GM23338 (cell line): ENCODE results near the gene MERTK.

ENCODE experiments used
- CREB1 ChIP-seq: fragments of 250-450 bp; sonication (Bioruptor Pico); IDR thresholded peaks from 2 replicates; pipeline ENCODE4 v1.5.0; 2020; ENCODE audit warnings: low read depth, mild to moderate bottlenecking, moderate library complexity
- EZH2 ChIP-seq: fragments of 200-600 bp; sonication (generic); IDR thresholded peaks from one replicate; pipeline ENCODE4 v1.8.0; 2017; ENCODE audit warnings: antibody characterized with exemption, mild to moderate bottlenecking, low read depth; ENCODE audit not compliant: unreplicated experiment
- EZH2phosphoT487 ChIP-seq: fragments of 200-600 bp; sonication (generic); IDR thresholded peaks from one replicate; pipeline ENCODE4 v1.8.1; 2018; ENCODE audit warnings: antibody characterized with exemption; ENCODE audit not compliant: unreplicated experiment
- JUNB ChIP-seq: IDR thresholded peaks from one replicate; pipeline ENCODE4 v1.6.1; 2016; ENCODE audit warnings: antibody characterized with exemption; ENCODE audit not compliant: unreplicated experiment
- NANOG ChIP-seq: IDR thresholded peaks from 2 replicates; pipeline ENCODE4 v1.6.1; 2016; ENCODE audit warnings: antibody characterized with exemption, borderline replicate concordance
- POLR2AphosphoS5 ChIP-seq: IDR thresholded peaks from 2 replicates; pipeline ENCODE4 v1.6.1; 2016; ENCODE audit warnings: antibody characterized with exemption, low read depth
- STAT1 ChIP-seq: IDR thresholded peaks from one replicate; pipeline ENCODE4 v1.6.1; 2016; ENCODE audit warnings: antibody characterized with exemption; ENCODE audit not compliant: unreplicated experiment
- ZNF114 ChIP-seq: fragments of 250-450 bp; sonication (Bioruptor Pico); IDR thresholded peaks from 2 replicates; pipeline ENCODE4 v1.5.0; 2020; ENCODE audit warnings: mild to moderate bottlenecking, moderate library complexity
- ZNF331 ChIP-seq: fragments of 250-450 bp; sonication (Bioruptor Pico); IDR thresholded peaks from 2 replicates; pipeline ENCODE4 v1.5.0; 2020; ENCODE audit warnings: low read depth, mild to moderate bottlenecking, moderate library complexity
- TF ChIP-seq, protein P1 (sequence below), 2 experiments: fragments of 200-600 bp in 1 of 2; sonication (generic) in 1 of 2; conservative IDR thresholded peaks; 2 replicates each; pipeline versions ENCODE4 v1.5.1 to v1.6.1; 2016 to 2017; ENCODE audit warnings: antibody characterized with exemption in 2 of 2, low read depth in 2 of 2, mild to moderate bottlenecking in 2 of 2, moderate library complexity in 1 of 2
- TF ChIP-seq, protein P2 (sequence below): IDR thresholded peaks from 2 replicates; pipeline ENCODE4 v1.6.1; 2016; ENCODE audit warnings: antibody characterized with exemption
- TF ChIP-seq, protein P3 (sequence below): IDR thresholded peaks from one replicate; pipeline ENCODE4 v1.6.1; 2018; ENCODE audit warnings: antibody characterized with exemption; ENCODE audit not compliant: unreplicated experiment
- TF ChIP-seq, protein P4 (sequence below): fragments of 250-450 bp; sonication (Bioruptor Pico); IDR thresholded peaks from 2 replicates; pipeline ENCODE4 v1.5.0; 2020; ENCODE audit warnings: mild to moderate bottlenecking, moderate library complexity

DNA sequence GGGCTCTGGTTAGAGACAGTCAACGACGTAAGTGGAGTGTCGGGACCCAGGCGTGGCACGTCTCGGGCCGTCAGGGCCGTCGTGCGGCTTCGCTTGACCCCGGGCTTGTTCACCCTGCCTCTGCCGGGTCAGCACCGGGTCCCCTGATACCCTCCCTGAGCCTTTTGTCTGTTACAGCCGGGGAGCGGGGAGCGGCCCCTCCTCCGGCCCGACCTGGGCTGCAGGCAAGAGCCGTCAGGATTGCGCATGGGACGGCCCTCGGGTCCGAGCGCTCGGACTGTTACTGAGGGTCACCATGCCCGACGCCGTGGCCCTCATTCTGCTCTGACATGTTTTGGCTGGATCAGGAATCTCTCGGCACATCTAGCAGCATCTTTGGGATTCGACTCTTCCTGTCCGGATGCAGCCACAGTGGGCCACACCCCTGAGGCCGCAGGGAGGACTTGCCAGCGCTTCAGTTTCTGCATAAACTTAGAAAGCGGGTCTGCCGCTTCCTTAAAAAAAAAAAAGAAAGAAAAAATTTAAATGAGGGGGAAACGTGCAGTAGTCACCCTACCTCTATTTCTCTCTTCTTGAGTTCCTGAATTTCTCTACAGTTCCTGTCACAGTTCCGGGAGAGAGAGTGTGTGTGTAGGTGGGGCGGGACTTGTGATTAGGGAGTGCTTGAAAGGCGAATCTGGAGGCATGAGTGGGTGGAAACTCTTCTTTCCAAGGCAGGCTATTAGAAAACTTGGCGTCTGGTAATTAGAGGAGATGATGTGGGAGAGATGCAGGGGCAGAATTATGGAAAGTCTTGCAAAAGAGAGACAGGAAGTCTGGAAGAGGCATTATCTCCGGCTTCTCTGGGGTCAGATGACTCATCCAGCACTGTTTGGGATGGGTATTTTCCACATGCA is 157.6 kb downstream of the MERTK start:
- TF ChIP-seq, protein P1, sequence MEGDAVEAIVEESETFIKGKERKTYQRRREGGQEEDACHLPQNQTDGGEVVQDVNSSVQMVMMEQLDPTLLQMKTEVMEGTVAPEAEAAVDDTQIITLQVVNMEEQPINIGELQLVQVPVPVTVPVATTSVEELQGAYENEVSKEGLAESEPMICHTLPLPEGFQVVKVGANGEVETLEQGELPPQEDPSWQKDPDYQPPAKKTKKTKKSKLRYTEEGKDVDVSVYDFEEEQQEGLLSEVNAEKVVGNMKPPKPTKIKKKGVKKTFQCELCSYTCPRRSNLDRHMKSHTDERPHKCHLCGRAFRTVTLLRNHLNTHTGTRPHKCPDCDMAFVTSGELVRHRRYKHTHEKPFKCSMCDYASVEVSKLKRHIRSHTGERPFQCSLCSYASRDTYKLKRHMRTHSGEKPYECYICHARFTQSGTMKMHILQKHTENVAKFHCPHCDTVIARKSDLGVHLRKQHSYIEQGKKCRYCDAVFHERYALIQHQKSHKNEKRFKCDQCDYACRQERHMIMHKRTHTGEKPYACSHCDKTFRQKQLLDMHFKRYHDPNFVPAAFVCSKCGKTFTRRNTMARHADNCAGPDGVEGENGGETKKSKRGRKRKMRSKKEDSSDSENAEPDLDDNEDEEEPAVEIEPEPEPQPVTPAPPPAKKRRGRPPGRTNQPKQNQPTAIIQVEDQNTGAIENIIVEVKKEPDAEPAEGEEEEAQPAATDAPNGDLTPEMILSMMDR (conservative IDR thresholded peaks at IDR 0.05; ENCODE audit: low read depth in 2 of 2): no peak
- no peak for TF ChIP-seq EZH2
- TF ChIP-seq EZH2phosphoT487: no peak
- TF ChIP-seq POLR2AphosphoS5: no peak
- TF ChIP-seq, protein P2, sequence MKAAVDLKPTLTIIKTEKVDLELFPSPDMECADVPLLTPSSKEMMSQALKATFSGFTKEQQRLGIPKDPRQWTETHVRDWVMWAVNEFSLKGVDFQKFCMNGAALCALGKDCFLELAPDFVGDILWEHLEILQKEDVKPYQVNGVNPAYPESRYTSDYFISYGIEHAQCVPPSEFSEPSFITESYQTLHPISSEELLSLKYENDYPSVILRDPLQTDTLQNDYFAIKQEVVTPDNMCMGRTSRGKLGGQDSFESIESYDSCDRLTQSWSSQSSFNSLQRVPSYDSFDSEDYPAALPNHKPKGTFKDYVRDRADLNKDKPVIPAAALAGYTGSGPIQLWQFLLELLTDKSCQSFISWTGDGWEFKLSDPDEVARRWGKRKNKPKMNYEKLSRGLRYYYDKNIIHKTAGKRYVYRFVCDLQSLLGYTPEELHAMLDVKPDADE: no peak
- TF ChIP-seq STAT1: no peak
- no peak for TF ChIP-seq ZNF331 (CRISPR knock-in tag)
- TF ChIP-seq, protein P3, sequence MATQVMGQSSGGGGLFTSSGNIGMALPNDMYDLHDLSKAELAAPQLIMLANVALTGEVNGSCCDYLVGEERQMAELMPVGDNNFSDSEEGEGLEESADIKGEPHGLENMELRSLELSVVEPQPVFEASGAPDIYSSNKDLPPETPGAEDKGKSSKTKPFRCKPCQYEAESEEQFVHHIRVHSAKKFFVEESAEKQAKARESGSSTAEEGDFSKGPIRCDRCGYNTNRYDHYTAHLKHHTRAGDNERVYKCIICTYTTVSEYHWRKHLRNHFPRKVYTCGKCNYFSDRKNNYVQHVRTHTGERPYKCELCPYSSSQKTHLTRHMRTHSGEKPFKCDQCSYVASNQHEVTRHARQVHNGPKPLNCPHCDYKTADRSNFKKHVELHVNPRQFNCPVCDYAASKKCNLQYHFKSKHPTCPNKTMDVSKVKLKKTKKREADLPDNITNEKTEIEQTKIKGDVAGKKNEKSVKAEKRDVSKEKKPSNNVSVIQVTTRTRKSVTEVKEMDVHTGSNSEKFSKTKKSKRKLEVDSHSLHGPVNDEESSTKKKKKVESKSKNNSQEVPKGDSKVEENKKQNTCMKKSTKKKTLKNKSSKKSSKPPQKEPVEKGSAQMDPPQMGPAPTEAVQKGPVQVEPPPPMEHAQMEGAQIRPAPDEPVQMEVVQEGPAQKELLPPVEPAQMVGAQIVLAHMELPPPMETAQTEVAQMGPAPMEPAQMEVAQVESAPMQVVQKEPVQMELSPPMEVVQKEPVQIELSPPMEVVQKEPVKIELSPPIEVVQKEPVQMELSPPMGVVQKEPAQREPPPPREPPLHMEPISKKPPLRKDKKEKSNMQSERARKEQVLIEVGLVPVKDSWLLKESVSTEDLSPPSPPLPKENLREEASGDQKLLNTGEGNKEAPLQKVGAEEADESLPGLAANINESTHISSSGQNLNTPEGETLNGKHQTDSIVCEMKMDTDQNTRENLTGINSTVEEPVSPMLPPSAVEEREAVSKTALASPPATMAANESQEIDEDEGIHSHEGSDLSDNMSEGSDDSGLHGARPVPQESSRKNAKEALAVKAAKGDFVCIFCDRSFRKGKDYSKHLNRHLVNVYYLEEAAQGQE: no peak
- no peak for TF ChIP-seq CREB1
- TF ChIP-seq NANOG: no peak
- no peak for TF ChIP-seq JUNB
- no peak for TF ChIP-seq ZNF114
- TF ChIP-seq, protein P4, sequence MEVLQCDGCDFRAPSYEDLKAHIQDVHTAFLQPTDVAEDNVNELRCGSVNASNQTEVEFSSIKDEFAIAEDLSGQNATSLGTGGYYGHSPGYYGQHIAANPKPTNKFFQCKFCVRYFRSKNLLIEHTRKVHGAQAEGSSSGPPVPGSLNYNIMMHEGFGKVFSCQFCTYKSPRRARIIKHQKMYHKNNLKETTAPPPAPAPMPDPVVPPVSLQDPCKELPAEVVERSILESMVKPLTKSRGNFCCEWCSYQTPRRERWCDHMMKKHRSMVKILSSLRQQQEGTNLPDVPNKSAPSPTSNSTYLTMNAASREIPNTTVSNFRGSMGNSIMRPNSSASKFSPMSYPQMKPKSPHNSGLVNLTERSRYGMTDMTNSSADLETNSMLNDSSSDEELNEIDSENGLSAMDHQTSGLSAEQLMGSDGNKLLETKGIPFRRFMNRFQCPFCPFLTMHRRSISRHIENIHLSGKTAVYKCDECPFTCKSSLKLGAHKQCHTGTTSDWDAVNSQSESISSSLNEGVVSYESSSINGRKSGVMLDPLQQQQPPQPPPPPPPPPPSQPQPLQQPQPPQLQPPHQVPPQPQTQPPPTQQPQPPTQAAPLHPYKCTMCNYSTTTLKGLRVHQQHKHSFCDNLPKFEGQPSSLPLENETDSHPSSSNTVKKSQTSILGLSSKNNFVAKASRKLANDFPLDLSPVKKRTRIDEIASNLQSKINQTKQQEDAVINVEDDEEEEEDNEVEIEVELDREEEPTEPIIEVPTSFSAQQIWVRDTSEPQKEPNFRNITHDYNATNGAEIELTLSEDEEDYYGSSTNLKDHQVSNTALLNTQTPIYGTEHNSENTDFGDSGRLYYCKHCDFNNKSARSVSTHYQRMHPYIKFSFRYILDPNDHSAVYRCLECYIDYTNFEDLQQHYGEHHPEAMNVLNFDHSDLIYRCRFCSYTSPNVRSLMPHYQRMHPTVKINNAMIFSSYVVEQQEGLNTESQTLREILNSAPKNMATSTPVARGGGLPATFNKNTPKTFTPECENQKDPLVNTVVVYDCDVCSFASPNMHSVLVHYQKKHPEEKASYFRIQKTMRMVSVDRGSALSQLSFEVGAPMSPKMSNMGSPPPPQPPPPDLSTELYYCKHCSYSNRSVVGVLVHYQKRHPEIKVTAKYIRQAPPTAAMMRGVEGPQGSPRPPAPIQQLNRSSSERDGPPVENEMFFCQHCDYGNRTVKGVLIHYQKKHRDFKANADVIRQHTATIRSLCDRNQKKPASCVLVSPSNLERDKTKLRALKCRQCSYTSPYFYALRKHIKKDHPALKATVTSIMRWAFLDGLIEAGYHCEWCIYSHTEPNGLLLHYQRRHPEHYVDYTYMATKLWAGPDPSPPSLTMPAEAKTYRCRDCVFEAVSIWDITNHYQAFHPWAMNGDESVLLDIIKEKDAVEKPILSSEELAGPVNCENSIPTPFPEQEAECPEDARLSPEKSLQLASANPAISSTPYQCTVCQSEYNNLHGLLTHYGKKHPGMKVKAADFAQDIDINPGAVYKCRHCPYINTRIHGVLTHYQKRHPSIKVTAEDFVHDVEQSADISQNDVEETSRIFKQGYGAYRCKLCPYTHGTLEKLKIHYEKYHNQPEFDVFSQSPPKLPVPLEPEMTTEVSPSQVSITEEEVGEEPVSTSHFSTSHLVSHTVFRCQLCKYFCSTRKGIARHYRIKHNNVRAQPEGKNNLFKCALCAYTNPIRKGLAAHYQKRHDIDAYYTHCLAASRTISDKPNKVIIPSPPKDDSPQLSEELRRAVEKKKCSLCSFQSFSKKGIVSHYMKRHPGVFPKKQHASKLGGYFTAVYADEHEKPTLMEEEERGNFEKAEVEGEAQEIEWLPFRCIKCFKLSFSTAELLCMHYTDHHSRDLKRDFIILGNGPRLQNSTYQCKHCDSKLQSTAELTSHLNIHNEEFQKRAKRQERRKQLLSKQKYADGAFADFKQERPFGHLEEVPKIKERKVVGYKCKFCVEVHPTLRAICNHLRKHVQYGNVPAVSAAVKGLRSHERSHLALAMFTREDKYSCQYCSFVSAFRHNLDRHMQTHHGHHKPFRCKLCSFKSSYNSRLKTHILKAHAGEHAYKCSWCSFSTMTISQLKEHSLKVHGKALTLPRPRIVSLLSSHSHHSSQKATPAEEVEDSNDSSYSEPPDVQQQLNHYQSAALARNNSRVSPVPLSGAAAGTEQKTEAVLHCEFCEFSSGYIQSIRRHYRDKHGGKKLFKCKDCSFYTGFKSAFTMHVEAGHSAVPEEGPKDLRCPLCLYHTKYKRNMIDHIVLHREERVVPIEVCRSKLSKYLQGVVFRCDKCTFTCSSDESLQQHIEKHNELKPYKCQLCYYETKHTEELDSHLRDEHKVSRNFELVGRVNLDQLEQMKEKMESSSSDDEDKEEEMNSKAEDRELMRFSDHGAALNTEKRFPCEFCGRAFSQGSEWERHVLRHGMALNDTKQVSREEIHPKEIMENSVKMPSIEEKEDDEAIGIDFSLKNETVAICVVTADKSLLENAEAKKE (CRISPR knock-in tag): no peak
